NK-92 (cell line): ENCODE results near the gene ACAN.
"Not testable (repeated sequence)": the region's sequence is repeated elsewhere in the genome, so short reads cannot be mapped to it uniquely, and the experiment has no call there.

Source experiments
- DNase-seq: peaks from one replicate; lab custom pipeline; 2025; ENCODE audit not compliant: unreplicated experiment; lab: John Stamatoyannopoulos, UW

ACAN gene

GRCh38 chr15:88918738-88919137 lies 115.5 kb downstream of the ACAN start:
- no peak for DNase-seq

GRCh38 chr15:88920186-88920891 lies 117.1 kb downstream of the ACAN start:
- DNase-seq, result no peak

GRCh38 chr15:88920892-88921435 lies 117.7 kb downstream of the ACAN start:
- DNase-seq, result not testable (repeated sequence)
